Measurements from ENCODE around the gene UBN1.
A peak's percentile ranks its signal among the peaks of the same experiment; 100 is the strongest.

Gene UBN1

GRCh38 chr16:4814542-4815173 lies 32.6 kb upstream of the UBN1 start:
- DNase-seq: no peak

GRCh38 chr16:4820652-4821051 lies 26.6 kb upstream of the UBN1 start:
- no peak for DNase-seq

GRCh38 chr16:4825196-4825595 lies 22.1 kb upstream of the UBN1 start:
- no peak for DNase-seq

- DNase-seq: no peak
Measured at GRCh38 chr16:4826526-4826925, 20.8 kb upstream of the UBN1 start.

GRCh38 chr16:4826980-4827379 lies 20.3 kb upstream of the UBN1 start:
- no peak for DNase-seq

- no peak for DNase-seq
Measured at GRCh38 chr16:4828567-4829321, 18.5 kb upstream of the UBN1 start.

GRCh38 chr16:4830408-4830807 lies 16.9 kb upstream of the UBN1 start:
- DNase-seq: no peak

GRCh38 chr16:4831616-4832015 lies 15.7 kb upstream of the UBN1 start:
- DNase-seq: no peak

- no peak for DNase-seq
Measured at GRCh38 chr16:4832698-4833343, 14.5 kb upstream of the UBN1 start.

- no peak for DNase-seq
Measured at GRCh38 chr16:4833584-4833983, 13.7 kb upstream of the UBN1 start.

GRCh38 chr16:4836727-4837126 lies 10.6 kb upstream of the UBN1 start:
- DNase-seq: no peak

- no peak for DNase-seq
Measured at GRCh38 chr16:4837733-4838501, 9.4 kb upstream of the UBN1 start.

- no peak for DNase-seq
Measured at GRCh38 chr16:4839942-4840341, 7.3 kb upstream of the UBN1 start.

GRCh38 chr16:4840984-4841383 lies 6.3 kb upstream of the UBN1 start:
- no peak for DNase-seq

GRCh38 chr16:4846503-4846900 lies 779 bp upstream of the UBN1 start:
- DNase-seq: peak; percentile 5

- DNase-seq: peak; percentile 33
Measured at GRCh38 chr16:4847774-4848587, 700 bp downstream of the UBN1 start.

- DNase-seq: no peak
Measured at GRCh38 chr16:4850211-4850610, 2.9 kb downstream of the UBN1 start.

GRCh38 chr16:4852221-4852872 lies 5.1 kb downstream of the UBN1 start:
- DNase-seq: no peak

GRCh38 chr16:4855371-4855770 lies 8.1 kb downstream of the UBN1 start:
- no peak for DNase-seq

- DNase-seq: no peak
Measured at GRCh38 chr16:4855804-4856203, 8.5 kb downstream of the UBN1 start.

GRCh38 chr16:4859190-4859899 lies 12.1 kb downstream of the UBN1 start:
- no peak for DNase-seq
